ENCODE results near the gene GSTCD.
"Not testable (repeated sequence)": the region's sequence is repeated elsewhere in the genome, so short reads cannot be mapped to it uniquely, and the experiment has no call there.

DNA sequence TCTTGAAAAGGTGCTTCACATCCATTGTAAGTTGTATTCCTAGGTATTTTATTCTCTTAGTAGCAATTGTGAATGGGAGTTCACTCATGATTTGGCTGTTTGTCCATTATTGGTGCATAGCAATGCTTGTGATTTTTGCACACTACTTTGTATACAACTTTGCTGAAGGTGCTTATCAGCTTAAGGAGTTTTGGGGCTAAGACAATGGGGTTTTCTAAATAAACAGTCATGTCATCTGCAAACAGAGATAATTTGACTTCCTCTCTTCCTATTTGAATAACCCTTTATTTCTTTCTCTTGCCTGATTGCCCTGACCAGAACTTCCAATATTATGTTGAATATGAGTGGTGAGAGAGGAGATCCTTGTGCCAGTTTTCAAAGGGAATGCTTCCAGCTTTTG, 63.5 kb downstream of the GSTCD start:
- TF ChIP-seq, protein P1, sequence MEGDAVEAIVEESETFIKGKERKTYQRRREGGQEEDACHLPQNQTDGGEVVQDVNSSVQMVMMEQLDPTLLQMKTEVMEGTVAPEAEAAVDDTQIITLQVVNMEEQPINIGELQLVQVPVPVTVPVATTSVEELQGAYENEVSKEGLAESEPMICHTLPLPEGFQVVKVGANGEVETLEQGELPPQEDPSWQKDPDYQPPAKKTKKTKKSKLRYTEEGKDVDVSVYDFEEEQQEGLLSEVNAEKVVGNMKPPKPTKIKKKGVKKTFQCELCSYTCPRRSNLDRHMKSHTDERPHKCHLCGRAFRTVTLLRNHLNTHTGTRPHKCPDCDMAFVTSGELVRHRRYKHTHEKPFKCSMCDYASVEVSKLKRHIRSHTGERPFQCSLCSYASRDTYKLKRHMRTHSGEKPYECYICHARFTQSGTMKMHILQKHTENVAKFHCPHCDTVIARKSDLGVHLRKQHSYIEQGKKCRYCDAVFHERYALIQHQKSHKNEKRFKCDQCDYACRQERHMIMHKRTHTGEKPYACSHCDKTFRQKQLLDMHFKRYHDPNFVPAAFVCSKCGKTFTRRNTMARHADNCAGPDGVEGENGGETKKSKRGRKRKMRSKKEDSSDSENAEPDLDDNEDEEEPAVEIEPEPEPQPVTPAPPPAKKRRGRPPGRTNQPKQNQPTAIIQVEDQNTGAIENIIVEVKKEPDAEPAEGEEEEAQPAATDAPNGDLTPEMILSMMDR (conservative IDR thresholded peaks at IDR 0.05; ENCODE audit: low read length), result not testable (repeated sequence)
- TF ChIP-seq EZH2phosphoT487 (IDR thresholded peaks at IDR 0.05; ENCODE audit: borderline replicate concordance, low read depth, low read length), result not testable (repeated sequence)

Measured in OCI-LY7 (cell line).